HS-27A (cell line): ENCODE data around the gene H19.

Experiments used
- DNase-seq: peaks from one replicate; pipeline ENCODE4 v3.0.0-alpha.2; 2012; ENCODE audit warnings: low read depth, missing footprints

H19 gene

GRCh38 chr11:1946812-1947484 is 50.7 kb downstream of the H19 start, which contains the start of gene MRPL23:
MRPL23 (plus strand) TSS chr11:1947332; CDS start chr11:1947363, 31 bp downstream.
- no peak for DNase-seq
